Glutamatergic neuron (in vitro differentiated cells): ENCODE results near the gene INTS4. TPM values are rescaled to one million over a fixed set of nuclear protein-coding genes. Genes with fewer than 3 reads are reported as not detected.
"Not testable (repeated sequence)": the region's sequence is repeated elsewhere in the genome, so short reads cannot be mapped to it uniquely, and the experiment has no call there.

Experiments
- DNase-seq: peaks from one replicate; pipeline ENCODE4 v3.0.0; 2022
- H3K27ac Mint-ChIP-seq: one replicate; pipeline ENCODE4 v1.8.0; 2020; ENCODE audit warnings: mild to moderate bottlenecking, mixed read lengths, inconsistent platforms; ENCODE audit not compliant: unreplicated experiment
- H3K27me3 Mint-ChIP-seq: one replicate; pipeline ENCODE4 v1.8.0; 2020; ENCODE audit warnings: mild to moderate bottlenecking, moderate library complexity, mixed read lengths, inconsistent platforms; ENCODE audit not compliant: unreplicated experiment
- H3K36me3 Mint-ChIP-seq: one replicate; pipeline ENCODE4 v1.8.0; 2020; ENCODE audit warnings: mild to moderate bottlenecking, mixed read lengths, inconsistent platforms; ENCODE audit not compliant: unreplicated experiment
- H3K4me1 Mint-ChIP-seq: one replicate; pipeline ENCODE4 v1.8.0; 2020; ENCODE audit warnings: mild to moderate bottlenecking, low read depth, mixed read lengths, inconsistent platforms; ENCODE audit not compliant: unreplicated experiment
- H3K4me3 Mint-ChIP-seq: one replicate; pipeline ENCODE4 v1.8.0; 2020; ENCODE audit warnings: mild to moderate bottlenecking, mixed read lengths, inconsistent platforms; ENCODE audit not compliant: unreplicated experiment
- H3K9me3 Mint-ChIP-seq: one replicate; pipeline ENCODE4 v1.8.0; 2020; ENCODE audit warnings: mild to moderate bottlenecking, moderate library complexity, mixed read lengths, inconsistent platforms; ENCODE audit not compliant: unreplicated experiment
- total RNA-seq: library from RNA; stranded (reverse); fragmentation: NEBNext Ultra II Directional; extraction: Animal tissue kit (Norgen Biotek cat#: 25700); gene quantifications from one replicate; pipeline ENCODE4 v1.2.1, GENCODE V29; 2021; ENCODE audit not compliant: unreplicated experiment
- TF ChIP-seq, protein P1 (sequence below): fragments of 200-600 bp; sonication (generic); IDR thresholded peaks from one replicate; pipeline ENCODE4 v1.5.0; 2021; ENCODE audit not compliant: partially characterized antibody, unreplicated experiment

Gene INTS4
- total RNA-seq, 1 donor from 2014 or later = 39.9 TPM

- H3K4me3 Mint-ChIP-seq, DNase-seq, H3K4me1 Mint-ChIP-seq, H3K9me3 Mint-ChIP-seq, H3K27ac Mint-ChIP-seq, H3K27me3 Mint-ChIP-seq: not testable (repeated sequence)
- peaks cover 12% of the 10 kb centered on the region for H3K36me3 Mint-ChIP-seq
Measured at GRCh38 chr11:77933596-77933995, 60.9 kb downstream of the INTS4 start.

GRCh38 chr11:77930334-77931208 lies 63.9 kb downstream of the INTS4 start:
- not testable (repeated sequence) for DNase-seq, H3K9me3 Mint-ChIP-seq, H3K27ac Mint-ChIP-seq, H3K27me3 Mint-ChIP-seq, H3K4me1 Mint-ChIP-seq, H3K4me3 Mint-ChIP-seq
- peaks cover 12% of the 10 kb centered on the region for H3K36me3 Mint-ChIP-seq

GRCh38 chr11:77917713-77918112 lies 76.8 kb downstream of the INTS4 start:
- H3K36me3 Mint-ChIP-seq, H3K9me3 Mint-ChIP-seq, DNase-seq, H3K4me1 Mint-ChIP-seq, H3K4me3 Mint-ChIP-seq, H3K27me3 Mint-ChIP-seq, H3K27ac Mint-ChIP-seq: not testable (repeated sequence)

DNA sequence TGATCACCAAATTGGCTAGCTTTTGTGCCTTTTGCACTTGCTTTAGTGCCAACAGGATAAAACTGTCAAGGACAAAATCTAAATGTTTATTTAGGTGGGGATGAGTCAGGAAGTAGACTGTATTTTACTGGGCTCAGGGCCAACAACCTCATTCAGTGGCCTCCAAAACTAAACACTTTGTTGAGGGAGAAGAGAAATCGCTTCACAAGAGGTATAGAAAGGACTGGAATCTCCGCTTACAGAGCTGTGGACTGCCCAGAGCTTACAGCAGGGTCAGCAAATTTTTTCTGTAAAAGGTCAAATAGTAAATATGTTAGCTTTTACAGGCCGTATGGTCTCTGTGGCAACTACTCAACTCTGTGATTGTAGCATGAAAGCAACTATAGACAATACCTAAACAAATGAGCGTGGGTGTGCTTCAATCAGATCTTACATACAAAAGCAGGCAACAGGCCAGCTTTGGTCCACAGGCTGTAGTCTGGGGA lies 80.1 kb downstream of the INTS4 start:
- H3K27ac Mint-ChIP-seq, H3K36me3 Mint-ChIP-seq, H3K27me3 Mint-ChIP-seq, H3K4me3 Mint-ChIP-seq, DNase-seq, H3K9me3 Mint-ChIP-seq, H3K4me1 Mint-ChIP-seq: not testable (repeated sequence)

DNA sequence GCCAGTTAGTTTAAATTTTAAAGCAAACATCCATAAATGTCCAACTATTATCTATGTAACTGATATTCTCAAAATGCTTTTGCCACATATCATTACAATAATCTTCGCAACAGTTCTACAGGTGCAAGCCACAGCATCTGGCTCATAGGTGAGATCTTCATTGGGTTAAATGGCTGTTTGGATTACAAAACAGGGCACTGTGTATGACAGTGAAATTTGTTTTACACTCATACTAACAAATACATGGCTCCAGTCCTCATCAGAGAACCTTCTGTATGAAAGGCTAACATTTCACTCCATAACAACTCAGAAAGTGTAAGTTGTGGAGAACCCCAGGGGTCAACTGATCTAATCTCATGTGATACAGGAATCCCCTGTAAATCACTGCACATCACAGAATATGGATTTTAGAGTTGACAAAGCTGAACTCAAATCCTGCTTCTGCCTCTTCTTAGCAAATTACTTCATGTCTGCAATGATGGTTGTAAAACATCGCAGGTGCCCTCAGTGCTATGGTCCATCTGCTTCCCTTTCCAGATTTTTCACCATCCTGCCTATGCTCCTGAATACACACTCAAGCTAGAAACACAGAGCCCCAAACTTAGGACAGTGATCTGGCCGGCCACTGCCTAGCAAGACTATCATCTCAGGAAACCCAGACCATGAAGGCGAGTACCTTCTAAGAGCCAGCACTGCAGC lies 80.7 kb downstream of the INTS4 start:
- not testable (repeated sequence) for H3K36me3 Mint-ChIP-seq, H3K27ac Mint-ChIP-seq, DNase-seq, H3K4me1 Mint-ChIP-seq, H3K27me3 Mint-ChIP-seq, H3K4me3 Mint-ChIP-seq, H3K9me3 Mint-ChIP-seq

- not testable (repeated sequence) for H3K36me3 Mint-ChIP-seq, H3K4me1 Mint-ChIP-seq, H3K9me3 Mint-ChIP-seq, H3K27ac Mint-ChIP-seq, H3K4me3 Mint-ChIP-seq, H3K27me3 Mint-ChIP-seq, DNase-seq
Measured at GRCh38 chr11:77910828-77911227, 83.6 kb downstream of the INTS4 start.

DNA sequence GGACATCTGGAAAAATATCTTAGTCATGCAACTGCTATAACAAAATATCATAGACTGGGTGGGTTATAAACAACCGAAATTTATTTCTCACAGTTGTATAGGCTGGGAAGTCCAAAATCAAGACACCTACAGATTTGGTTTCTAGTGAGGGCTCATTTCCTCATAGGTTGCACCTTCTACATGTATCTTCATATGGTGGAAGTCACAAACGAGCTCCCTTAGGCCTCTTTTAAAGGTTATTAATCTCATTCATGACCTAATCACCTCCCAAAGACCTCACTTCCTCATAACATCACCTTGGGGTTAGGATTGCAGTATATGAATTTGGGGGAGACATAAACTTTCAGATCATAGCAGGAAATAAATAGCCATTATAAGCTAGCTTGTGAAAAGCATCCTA lies 85.2 kb downstream of the INTS4 start:
- Mint-ChIP-seq H3K36me3 (no peaks in the 10 kb centered on the region), H3K27ac (no peak overlapping the region), H3K9me3 (no peaks in the 10 kb centered on the region), H3K27me3 (no peaks in the 10 kb centered on the region), H3K4me3 (no peak overlapping the region), H3K4me1 (no peaks in the 10 kb centered on the region)
- no peak for DNase-seq
- TF ChIP-seq, protein P1, sequence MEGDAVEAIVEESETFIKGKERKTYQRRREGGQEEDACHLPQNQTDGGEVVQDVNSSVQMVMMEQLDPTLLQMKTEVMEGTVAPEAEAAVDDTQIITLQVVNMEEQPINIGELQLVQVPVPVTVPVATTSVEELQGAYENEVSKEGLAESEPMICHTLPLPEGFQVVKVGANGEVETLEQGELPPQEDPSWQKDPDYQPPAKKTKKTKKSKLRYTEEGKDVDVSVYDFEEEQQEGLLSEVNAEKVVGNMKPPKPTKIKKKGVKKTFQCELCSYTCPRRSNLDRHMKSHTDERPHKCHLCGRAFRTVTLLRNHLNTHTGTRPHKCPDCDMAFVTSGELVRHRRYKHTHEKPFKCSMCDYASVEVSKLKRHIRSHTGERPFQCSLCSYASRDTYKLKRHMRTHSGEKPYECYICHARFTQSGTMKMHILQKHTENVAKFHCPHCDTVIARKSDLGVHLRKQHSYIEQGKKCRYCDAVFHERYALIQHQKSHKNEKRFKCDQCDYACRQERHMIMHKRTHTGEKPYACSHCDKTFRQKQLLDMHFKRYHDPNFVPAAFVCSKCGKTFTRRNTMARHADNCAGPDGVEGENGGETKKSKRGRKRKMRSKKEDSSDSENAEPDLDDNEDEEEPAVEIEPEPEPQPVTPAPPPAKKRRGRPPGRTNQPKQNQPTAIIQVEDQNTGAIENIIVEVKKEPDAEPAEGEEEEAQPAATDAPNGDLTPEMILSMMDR = no peak

DNA sequence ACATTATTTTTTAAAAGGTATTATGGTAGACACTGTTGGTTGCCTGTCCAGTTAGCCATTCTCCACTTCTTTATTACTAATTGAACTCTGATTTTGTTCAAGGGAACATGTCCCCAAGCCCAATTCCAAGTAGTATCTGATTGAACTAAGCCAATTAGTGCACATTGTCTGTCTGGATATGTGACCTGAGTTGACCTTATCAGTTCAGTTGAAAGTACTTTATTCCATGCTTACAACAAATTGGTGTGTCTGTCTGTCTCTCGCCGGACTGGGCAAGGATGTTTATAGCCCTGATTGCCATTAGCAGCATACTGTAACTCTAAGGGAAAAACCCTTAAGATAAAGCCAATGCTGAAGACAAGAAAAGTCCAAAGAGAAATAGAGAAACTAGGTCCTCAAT lies 85.6 kb downstream of the INTS4 start:
- TF ChIP-seq, protein P1 = no peak
- H3K27ac Mint-ChIP-seq = no peak overlapping the region
- H3K36me3 Mint-ChIP-seq = no peaks in the 10 kb centered on the region
- H3K4me3 Mint-ChIP-seq = no peak overlapping the region
- DNase-seq = no peak
- H3K4me1 Mint-ChIP-seq = no peaks in the 10 kb centered on the region
- no peaks in the 10 kb centered on the region for H3K27me3 Mint-ChIP-seq
- no peaks in the 10 kb centered on the region for H3K9me3 Mint-ChIP-seq

GRCh38 chr11:77894949-77895348 lies 99.5 kb downstream of the INTS4 start:
- H3K4me1 Mint-ChIP-seq, H3K27me3 Mint-ChIP-seq, H3K27ac Mint-ChIP-seq, H3K36me3 Mint-ChIP-seq, H3K9me3 Mint-ChIP-seq, H3K4me3 Mint-ChIP-seq, DNase-seq: not testable (repeated sequence)

GRCh38 chr11:77891703-77892102 lies 102.8 kb downstream of the INTS4 start:
- not testable (repeated sequence) for H3K9me3 Mint-ChIP-seq, H3K36me3 Mint-ChIP-seq, H3K4me1 Mint-ChIP-seq, H3K27ac Mint-ChIP-seq, H3K27me3 Mint-ChIP-seq, DNase-seq, H3K4me3 Mint-ChIP-seq
